GM12892 (cell line): Measurements from ENCODE around the gene DLG2.

ENCODE experiments used
- POLR2A ChIP-seq: IDR thresholded peaks from 2 replicates; pipeline ENCODE4 v1.6.1; 2011; ENCODE audit warnings: low read depth, low read length, control low read depth
- POLR2AphosphoS5 ChIP-seq: IDR thresholded peaks from 2 replicates; pipeline ENCODE4 v1.6.1; 2011; ENCODE audit warnings: low read depth, low read length, control low read depth
- TAF1 ChIP-seq: IDR thresholded peaks from 2 replicates; pipeline ENCODE4 v1.6.1; 2011; ENCODE audit warnings: low read depth, mild to moderate bottlenecking, control low read depth, low read length, borderline replicate concordance

DNA sequence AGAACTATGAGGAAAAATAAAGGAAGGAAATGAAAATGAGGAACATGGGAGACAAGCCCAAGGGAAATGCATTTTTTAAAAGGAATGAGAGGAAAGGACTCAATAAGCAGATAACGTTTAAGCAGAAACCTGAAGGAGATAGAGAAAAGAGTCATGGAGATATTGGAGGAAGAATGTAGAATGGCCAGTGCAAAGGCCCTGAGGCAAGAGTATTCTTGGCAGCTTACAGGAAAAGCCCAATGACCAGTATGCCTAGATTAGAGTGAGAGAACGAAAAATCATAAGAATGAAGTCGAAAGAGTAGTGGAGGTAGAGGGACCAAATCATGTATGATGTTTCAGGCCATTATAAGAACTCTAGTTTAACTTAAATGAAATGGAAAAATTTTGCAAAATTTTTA, 220.3 kb downstream of the DLG2 start:
- TF ChIP-seq POLR2AphosphoS5 (no peak), POLR2A (no peak), TAF1 (no peak)
